Measurements from ENCODE around the gene FAM89A.

- TF ChIP-seq TCF7L2 (IDR thresholded peaks at IDR 0.05; ENCODE audit: borderline replicate concordance, extremely low read depth, insufficient read depth, insufficient read length) (no peak), EZH2 (IDR thresholded peaks at IDR 0.05) (no peak), SRF (IDR thresholded peaks at IDR 0.05; ENCODE audit: low read depth) (no peak), POLR2A (IDR thresholded peaks at IDR 0.05; ENCODE audit: borderline replicate concordance, extremely low read depth, insufficient read depth, insufficient read length) (no peak), POLR2AphosphoS5 (IDR thresholded peaks at IDR 0.05; ENCODE audit: low read depth, low read length) (no peak), SP1 (IDR thresholded peaks at IDR 0.05; ENCODE audit: low read depth) (no peak), EZH2phosphoT487 (IDR thresholded peaks at IDR 0.05; ENCODE audit: borderline replicate concordance) (no peak), RAD21 (IDR thresholded peaks at IDR 0.05; ENCODE audit: low read depth) (no peak), ZNF274 (IDR thresholded peaks at IDR 0.05; ENCODE audit: low read depth, low read length) (no peak)
- TF ChIP-seq, protein P1, sequence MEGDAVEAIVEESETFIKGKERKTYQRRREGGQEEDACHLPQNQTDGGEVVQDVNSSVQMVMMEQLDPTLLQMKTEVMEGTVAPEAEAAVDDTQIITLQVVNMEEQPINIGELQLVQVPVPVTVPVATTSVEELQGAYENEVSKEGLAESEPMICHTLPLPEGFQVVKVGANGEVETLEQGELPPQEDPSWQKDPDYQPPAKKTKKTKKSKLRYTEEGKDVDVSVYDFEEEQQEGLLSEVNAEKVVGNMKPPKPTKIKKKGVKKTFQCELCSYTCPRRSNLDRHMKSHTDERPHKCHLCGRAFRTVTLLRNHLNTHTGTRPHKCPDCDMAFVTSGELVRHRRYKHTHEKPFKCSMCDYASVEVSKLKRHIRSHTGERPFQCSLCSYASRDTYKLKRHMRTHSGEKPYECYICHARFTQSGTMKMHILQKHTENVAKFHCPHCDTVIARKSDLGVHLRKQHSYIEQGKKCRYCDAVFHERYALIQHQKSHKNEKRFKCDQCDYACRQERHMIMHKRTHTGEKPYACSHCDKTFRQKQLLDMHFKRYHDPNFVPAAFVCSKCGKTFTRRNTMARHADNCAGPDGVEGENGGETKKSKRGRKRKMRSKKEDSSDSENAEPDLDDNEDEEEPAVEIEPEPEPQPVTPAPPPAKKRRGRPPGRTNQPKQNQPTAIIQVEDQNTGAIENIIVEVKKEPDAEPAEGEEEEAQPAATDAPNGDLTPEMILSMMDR (IDR thresholded peaks at IDR 0.05 in 2 of 3, conservative IDR thresholded peaks at IDR 0.05 in 1 of 3; ENCODE audit: borderline replicate concordance in 1 of 3, insufficient read depth in 1 of 3, low read depth in 2 of 3, low read length in 2 of 3) = no peak
- TF ChIP-seq, protein P2, sequence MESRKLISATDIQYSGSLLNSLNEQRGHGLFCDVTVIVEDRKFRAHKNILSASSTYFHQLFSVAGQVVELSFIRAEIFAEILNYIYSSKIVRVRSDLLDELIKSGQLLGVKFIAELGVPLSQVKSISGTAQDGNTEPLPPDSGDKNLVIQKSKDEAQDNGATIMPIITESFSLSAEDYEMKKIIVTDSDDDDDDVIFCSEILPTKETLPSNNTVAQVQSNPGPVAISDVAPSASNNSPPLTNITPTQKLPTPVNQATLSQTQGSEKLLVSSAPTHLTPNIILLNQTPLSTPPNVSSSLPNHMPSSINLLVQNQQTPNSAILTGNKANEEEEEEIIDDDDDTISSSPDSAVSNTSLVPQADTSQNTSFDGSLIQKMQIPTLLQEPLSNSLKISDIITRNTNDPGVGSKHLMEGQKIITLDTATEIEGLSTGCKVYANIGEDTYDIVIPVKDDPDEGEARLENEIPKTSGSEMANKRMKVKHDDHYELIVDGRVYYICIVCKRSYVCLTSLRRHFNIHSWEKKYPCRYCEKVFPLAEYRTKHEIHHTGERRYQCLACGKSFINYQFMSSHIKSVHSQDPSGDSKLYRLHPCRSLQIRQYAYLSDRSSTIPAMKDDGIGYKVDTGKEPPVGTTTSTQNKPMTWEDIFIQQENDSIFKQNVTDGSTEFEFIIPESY (IDR thresholded peaks at IDR 0.05; ENCODE audit: extremely low read depth, insufficient replicate concordance, low read length) = no peak
Observed at GRCh38 chr1:231055271-231055670, 15.2 kb upstream of the FAM89A start.

All from HCT116 (cell line).